PC-3 (cell line): Measurements from ENCODE around the gene CPD. TPM values are rescaled to one million over a fixed set of nuclear protein-coding genes. Genes with fewer than 3 reads are reported as not detected.

Experiments used
- ATAC-seq: fragments of 200-7000 bp; cut with Tn5 transposase; 2 replicates; pipeline ENCODE4 v1.9.1; 2020; ENCODE audit warnings: mild to moderate bottlenecking, moderate library complexity
- BruUV-seq: library from RNA; stranded (reverse); fragments of 400-500 nt; replicated peaks from 2 replicates; lab custom pipeline; 2021; lab: Mats Ljungman, UMichigan
- CTCF ChIA-PET: fragments of 300-600 bp; sonication (Branson Sonifier 250); formaldehyde crosslinking; loops from one replicate; lab custom pipeline; 2022; ENCODE audit warnings: antibody characterized with exemption; lab: Charles Lee
- POLR2A ChIA-PET: fragments of 300-600 bp; sonication (Branson Sonifier 250); formaldehyde crosslinking; loops from one replicate; lab custom pipeline; 2022; ENCODE audit warnings: antibody characterized with exemption; ENCODE audit not compliant: unreplicated experiment; lab: Charles Lee
- DNase-seq: peaks from one replicate; pipeline ENCODE4 v3.0.0-alpha.2; 2015
- H2AFZ ChIP-seq: fragments of 300-600 bp; sonication (generic); 2 replicates; pipeline ENCODE4 v1.6.0; 2016; ENCODE audit warnings: antibody characterized with exemption, low read length
- H3F3A ChIP-seq: fragments of 300-600 bp; sonication (generic); one replicate; pipeline ENCODE4 v1.6.0; 2017; ENCODE audit warnings: antibody characterized with exemption, low read length, control low read depth, mild to moderate bottlenecking; ENCODE audit not compliant: unreplicated experiment
- H3K27ac ChIP-seq: fragments of 300-600 bp; sonication (generic); 2 replicates; pipeline ENCODE4 v1.5.1; 2016; ENCODE audit warnings: mild to moderate bottlenecking, low read length
- H3K27me3 ChIP-seq: fragments of 300-600 bp; sonication (generic); 2 replicates; pipeline ENCODE4 v1.6.1; 2016; ENCODE audit warnings: low read length, mixed read lengths
- H3K36me3 ChIP-seq: fragments of 300-600 bp; sonication (generic); 2 replicates; pipeline ENCODE4 v1.6.1; 2016; ENCODE audit warnings: low read depth, mixed run types, low read length, mixed read lengths
- H3K4me1 ChIP-seq: fragments of 300-600 bp; sonication (generic); 2 replicates; pipeline ENCODE4 v1.5.1; 2016; ENCODE audit warnings: low read length; ENCODE audit not compliant: insufficient read depth
- H3K4me2 ChIP-seq: fragments of 300-600 bp; sonication (generic); 2 replicates; pipeline ENCODE4 v1.6.0; 2016; ENCODE audit warnings: low read length
- H3K4me3 ChIP-seq: fragments of 300-600 bp; sonication (generic); 2 replicates; pipeline ENCODE4 v1.5.1; 2016; ENCODE audit warnings: mild to moderate bottlenecking, low read length, mixed read lengths
- H3K79me2 ChIP-seq: fragments of 300-600 bp; sonication (generic); 2 replicates; pipeline ENCODE4 v1.6.1; 2017; ENCODE audit warnings: low read length, mixed read lengths
- H3K9ac ChIP-seq: fragments of 300-600 bp; sonication (generic); 2 replicates; pipeline ENCODE4 v1.6.0; 2016; ENCODE audit warnings: mild to moderate bottlenecking, low read length
- H3K9me2 ChIP-seq: fragments of 300-600 bp; sonication (generic); replicated peaks from 2 replicates; pipeline ENCODE4 v1.6.1; 2016; ENCODE audit warnings: mixed run types, low read length, mixed read lengths
- H3K9me3 ChIP-seq: fragments of 300-600 bp; sonication (generic); 2 replicates; pipeline ENCODE4 v1.6.1; 2016; ENCODE audit warnings: low read length, mixed read lengths
- H4K20me1 ChIP-seq: fragments of 300-600 bp; sonication (generic); 2 replicates; pipeline ENCODE4 v1.6.1; 2016; ENCODE audit warnings: low read length, mixed read lengths
- EZH2 ChIP-seq: fragments of 300-600 bp; sonication (generic); IDR thresholded peaks from one replicate; pipeline ENCODE4 v1.6.1; 2017; ENCODE audit warnings: antibody characterized with exemption, mild to moderate bottlenecking, low read length; ENCODE audit not compliant: unreplicated experiment
- EZH2phosphoT487 ChIP-seq: fragments of 300-600 bp; sonication (generic); IDR thresholded peaks from 2 replicates; pipeline ENCODE4 v1.6.1; 2018; ENCODE audit warnings: mild to moderate bottlenecking, antibody characterized with exemption, low read length, borderline replicate concordance
- intact Hi-C: fragments of 100-400 bp; cut with micrococcal nuclease; formaldehyde crosslinking; loops from 2 replicates; pipeline ENCODE4 v1.9.0; 2023
- total RNA-seq: library from RNA; depleted of rRNA; stranded (reverse); fragments of >200 nt; gene quantifications from 2 replicates; pipeline ENCODE4 v1.2.3, GENCODE V29; 2014
- TF ChIP-seq, protein P1 (sequence below): fragments of 300-600 bp; sonication (generic); conservative IDR thresholded peaks from 2 replicates; pipeline ENCODE4 v1.5.1; 2017; ENCODE audit warnings: antibody characterized with exemption, low read depth, mild to moderate bottlenecking, low read length

The CPD gene
- total RNA-seq, 1 experiment from 2014 or later: 30.9 TPM

DNA sequence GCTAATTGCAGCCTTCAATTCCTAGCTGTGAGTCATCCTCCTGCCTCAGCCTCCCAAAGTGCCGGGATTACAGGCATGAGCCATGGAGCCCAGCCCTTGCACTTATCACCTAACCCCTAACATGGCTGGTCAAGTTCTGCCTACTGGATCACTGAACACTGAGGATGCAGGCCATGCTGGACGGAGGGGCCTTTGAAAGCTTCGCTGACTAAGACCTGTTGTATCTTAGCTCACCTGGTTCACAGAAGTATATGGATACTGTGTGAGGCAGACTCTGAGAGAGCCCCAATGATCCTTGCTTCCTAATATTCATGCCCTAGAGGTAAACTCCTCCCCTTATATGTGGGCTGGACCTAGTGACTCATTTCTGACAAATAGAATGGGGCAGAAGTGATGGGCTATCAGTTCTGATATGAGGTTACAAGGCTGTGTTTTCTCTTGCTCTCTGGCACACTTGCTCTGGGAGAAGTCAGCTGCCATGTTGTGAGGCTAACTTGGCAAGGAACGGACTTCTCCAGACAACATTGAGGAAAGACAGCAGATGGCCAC, 33.1 kb upstream of the CPD start:
- H3K36me3 ChIP-seq: no peaks in the 10 kb centered on the region
- peaks cover 32% of the 10 kb centered on the region for H3K4me1 ChIP-seq
- H3K27me3 ChIP-seq: no peaks in the 10 kb centered on the region
- no peak overlapping the region for H2AFZ ChIP-seq
- POLR2A ChIA-PET: no interaction called here
- H3F3A ChIP-seq: peaks cover 4% of the 10 kb centered on the region
- H3K27ac ChIP-seq: peak overlapping the region; percentile 80
- H4K20me1 ChIP-seq: no peaks in the 10 kb centered on the region
- no TSS peak for BruUV-seq
- CTCF ChIA-PET: no interaction called here
- intact Hi-C loops: no loop called here
- no peak overlapping the region for H3K9ac ChIP-seq
- ATAC-seq: no peak
- no peaks in the 10 kb centered on the region for H3K9me3 ChIP-seq
- H3K9me2 ChIP-seq: no peaks in the 10 kb centered on the region
- no peaks in the 10 kb centered on the region for H3K79me2 ChIP-seq
- H3K4me2 ChIP-seq: peak overlapping the region; percentile 16; the same call in 1 of the 2 replicates
- no peak overlapping the region for H3K4me3 ChIP-seq
- no peak for TF ChIP-seq EZH2
- TF ChIP-seq EZH2phosphoT487: no peak
- TF ChIP-seq, protein P1, sequence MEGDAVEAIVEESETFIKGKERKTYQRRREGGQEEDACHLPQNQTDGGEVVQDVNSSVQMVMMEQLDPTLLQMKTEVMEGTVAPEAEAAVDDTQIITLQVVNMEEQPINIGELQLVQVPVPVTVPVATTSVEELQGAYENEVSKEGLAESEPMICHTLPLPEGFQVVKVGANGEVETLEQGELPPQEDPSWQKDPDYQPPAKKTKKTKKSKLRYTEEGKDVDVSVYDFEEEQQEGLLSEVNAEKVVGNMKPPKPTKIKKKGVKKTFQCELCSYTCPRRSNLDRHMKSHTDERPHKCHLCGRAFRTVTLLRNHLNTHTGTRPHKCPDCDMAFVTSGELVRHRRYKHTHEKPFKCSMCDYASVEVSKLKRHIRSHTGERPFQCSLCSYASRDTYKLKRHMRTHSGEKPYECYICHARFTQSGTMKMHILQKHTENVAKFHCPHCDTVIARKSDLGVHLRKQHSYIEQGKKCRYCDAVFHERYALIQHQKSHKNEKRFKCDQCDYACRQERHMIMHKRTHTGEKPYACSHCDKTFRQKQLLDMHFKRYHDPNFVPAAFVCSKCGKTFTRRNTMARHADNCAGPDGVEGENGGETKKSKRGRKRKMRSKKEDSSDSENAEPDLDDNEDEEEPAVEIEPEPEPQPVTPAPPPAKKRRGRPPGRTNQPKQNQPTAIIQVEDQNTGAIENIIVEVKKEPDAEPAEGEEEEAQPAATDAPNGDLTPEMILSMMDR: no peak
- no peak for DNase-seq

DNA sequence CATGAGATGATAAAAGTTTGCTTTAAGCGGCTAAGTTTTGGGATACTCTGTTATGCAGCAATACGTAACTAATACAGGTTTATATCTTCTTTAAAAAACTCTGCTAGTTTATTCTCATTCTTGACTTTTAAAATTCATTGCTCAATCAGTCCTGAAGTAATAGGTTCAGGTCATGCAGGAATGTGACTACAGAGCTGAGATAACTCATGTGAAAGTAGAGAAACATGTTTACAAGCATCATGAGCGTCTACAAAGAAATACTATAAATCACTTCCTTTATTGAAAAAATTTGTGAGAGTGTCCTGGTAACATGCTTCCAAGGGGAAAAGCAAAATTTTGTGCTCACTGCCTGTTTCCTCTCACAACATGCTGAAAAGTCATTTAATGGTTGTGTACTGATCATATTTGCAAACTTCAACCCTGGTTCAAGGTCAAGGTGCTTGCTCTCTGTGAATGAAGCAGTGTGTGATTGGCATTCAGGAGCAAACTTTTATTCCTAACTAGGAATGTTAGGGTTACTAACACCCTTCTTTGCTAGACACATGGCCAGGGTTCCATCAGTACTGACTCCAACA, 32.4 kb upstream of the CPD start:
- Histone ChIP-seq H3K9ac (no peak overlapping the region), H3K36me3 (no peaks in the 10 kb centered on the region), H3K27me3 (no peaks in the 10 kb centered on the region), H3F3A (peaks cover 4% of the 10 kb centered on the region), H3K4me2 (no peak overlapping the region), H3K9me3 (no peaks in the 10 kb centered on the region), H2AFZ (no peak overlapping the region), H3K79me2 (no peaks in the 10 kb centered on the region), H3K4me1 (peaks cover 29% of the 10 kb centered on the region), H3K27ac (no peak overlapping the region), H3K9me2 (no peaks in the 10 kb centered on the region), H3K4me3 (no peak overlapping the region), H4K20me1 (no peaks in the 10 kb centered on the region)
- DNase-seq (no peak), ATAC-seq (no peak)
- intact Hi-C loops: no loop called here
- CTCF ChIA-PET: no interaction called here
- POLR2A ChIA-PET: no interaction called here
- TF ChIP-seq, protein P1: no peak
- TF ChIP-seq EZH2phosphoT487 (no peak), EZH2 (no peak)
- no TSS peak for BruUV-seq

DNA sequence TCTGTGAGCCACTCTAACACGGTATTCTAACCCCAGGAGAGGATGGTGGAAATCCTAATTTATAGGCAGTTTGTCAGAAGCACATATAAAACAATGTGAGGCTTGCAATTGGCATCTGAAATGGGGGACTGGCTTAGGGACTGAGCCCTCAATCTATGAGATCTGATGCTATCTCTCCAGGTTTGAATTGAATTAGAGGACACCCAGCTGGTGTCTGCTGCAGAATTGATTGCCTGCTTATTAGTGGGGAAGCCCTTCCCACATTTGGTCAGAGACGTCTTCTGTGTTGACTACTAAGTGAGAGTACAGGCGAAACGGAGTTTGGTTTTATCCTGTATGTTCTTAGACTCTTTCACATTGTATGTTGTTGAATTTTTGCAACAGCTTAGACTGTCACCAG, 31.2 kb upstream of the CPD start:
- no peak overlapping the region for H3K27ac ChIP-seq
- TF ChIP-seq, protein P1: no peak
- no peak for TF ChIP-seq EZH2phosphoT487
- TF ChIP-seq EZH2: no peak
- no peak overlapping the region for H3K9ac ChIP-seq
- H3K9me3 ChIP-seq: no peaks in the 10 kb centered on the region
- H3K4me2 ChIP-seq: no peak overlapping the region
- no peaks in the 10 kb centered on the region for H3K9me2 ChIP-seq
- no peaks in the 10 kb centered on the region for H3K27me3 ChIP-seq
- H3K36me3 ChIP-seq: no peaks in the 10 kb centered on the region
- BruUV-seq: no TSS peak
- H3K79me2 ChIP-seq: no peaks in the 10 kb centered on the region
- POLR2A ChIA-PET: no interaction called here
- no peak for ATAC-seq
- H3K4me3 ChIP-seq: no peak overlapping the region
- intact Hi-C loops: no loop called here
- no peak overlapping the region for H2AFZ ChIP-seq
- H4K20me1 ChIP-seq: no peaks in the 10 kb centered on the region
- peaks cover 4% of the 10 kb centered on the region for H3F3A ChIP-seq
- no peak for DNase-seq
- CTCF ChIA-PET: no interaction called here
- H3K4me1 ChIP-seq: peaks cover 29% of the 10 kb centered on the region
